HEK293T (cell line): ENCODE data around the gene MOXD1.

Source experiments
- FOXA1 ChIP-seq: fragments of 450-650 bp; IDR thresholded peaks from 2 replicates; pipeline ENCODE4 v1.6.1; 2016; ENCODE audit warnings: mild to moderate bottlenecking
- FOXM1 ChIP-seq: fragments of 450-650 bp; IDR thresholded peaks from 2 replicates; pipeline ENCODE4 v1.6.1; 2017; ENCODE audit warnings: mild to moderate bottlenecking, borderline replicate concordance
- SP1 ChIP-seq: fragments of 450-650 bp; IDR thresholded peaks from 2 replicates; pipeline ENCODE4 v1.6.1; 2017
- SUZ12 ChIP-seq: fragments of 450-650 bp; IDR thresholded peaks from 2 replicates; pipeline ENCODE4 v1.6.1; 2016; ENCODE audit warnings: mild to moderate bottlenecking

- no peak for TF ChIP-seq FOXM1
- TF ChIP-seq SP1: no peak
- no peak for TF ChIP-seq SUZ12
- no peak for TF ChIP-seq FOXA1
Measured at GRCh38 chr6:132414761-132415160, 13.5 kb upstream of the MOXD1 start.
